Neuron (in vitro differentiated cells): ENCODE measurements around the gene ZNF423.

Experiments
- H2AFZ ChIP-seq: one replicate; pipeline ENCODE4 v1.6.1; 2013; ENCODE audit warnings: low read depth, mild to moderate bottlenecking, inconsistent platforms, low read length, moderate library complexity
- H3K27me3 ChIP-seq: one replicate; pipeline ENCODE4 v1.6.1; 2013; ENCODE audit warnings: low read length; ENCODE audit not compliant: insufficient read depth
- H3K36me3 ChIP-seq: one replicate; pipeline ENCODE4 v1.6.1; 2013; ENCODE audit warnings: low read length; ENCODE audit not compliant: insufficient read depth
- H3K4me1 ChIP-seq: one replicate; pipeline ENCODE4 v1.6.1; 2013; ENCODE audit warnings: low read length; ENCODE audit not compliant: insufficient read depth
- H3K4me3 ChIP-seq: 2 replicates; pipeline ENCODE4 v1.5.1; 2013; ENCODE audit warnings: mild to moderate bottlenecking, low read length, moderate library complexity
- H3K9me3 ChIP-seq: one replicate; pipeline ENCODE4 v1.6.1; 2013; ENCODE audit warnings: low read length

The ZNF423 gene

DNA sequence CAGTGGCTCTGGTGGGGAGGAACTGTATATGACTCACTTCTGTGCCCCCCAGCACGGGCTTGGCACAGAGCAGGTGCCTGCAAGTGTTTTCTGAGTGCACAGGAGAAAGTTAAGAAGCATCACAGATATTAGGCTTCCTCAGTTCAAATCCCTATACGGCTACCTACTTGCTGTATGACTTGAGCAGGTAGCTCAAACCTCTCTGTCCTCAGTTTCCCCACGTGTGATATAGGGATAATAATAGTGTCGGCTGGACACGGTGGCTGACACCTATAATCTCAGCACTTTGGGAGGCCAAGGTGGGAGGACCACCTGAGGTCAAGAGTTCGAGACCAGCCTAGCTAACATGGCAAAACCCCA is 386.6 kb downstream of the ZNF423 start:
- Histone ChIP-seq H3K9me3 (no peaks in the 10 kb centered on the region), H3K36me3 (no peaks in the 10 kb centered on the region), H3K27me3 (no peaks in the 10 kb centered on the region), H3K4me3 (no peak overlapping the region), H3K4me1 (no peaks in the 10 kb centered on the region), H2AFZ (no peak overlapping the region)

- H3K4me1 ChIP-seq: peaks cover under 1% of the 10 kb centered on the region
- H3K9me3 ChIP-seq: no peaks in the 10 kb centered on the region
- no peaks in the 10 kb centered on the region for H3K27me3 ChIP-seq
- H3K36me3 ChIP-seq: no peaks in the 10 kb centered on the region
- no peak overlapping the region for H2AFZ ChIP-seq
- no peak overlapping the region for H3K4me3 ChIP-seq
Measured at GRCh38 chr16:49468611-49469310, 387.2 kb downstream of the ZNF423 start.

- Histone ChIP-seq H3K9me3 (no peaks in the 10 kb centered on the region), H3K27me3 (no peaks in the 10 kb centered on the region), H3K4me1 (peaks cover 11% of the 10 kb centered on the region), H2AFZ (no peak overlapping the region), H3K36me3 (no peaks in the 10 kb centered on the region), H3K4me3 (no peak overlapping the region)
Measured at GRCh38 chr16:49467540-49468372, 388.2 kb downstream of the ZNF423 start.

GRCh38 chr16:49466881-49467280 is 389.0 kb downstream of the ZNF423 start:
- H3K27me3 ChIP-seq: no peaks in the 10 kb centered on the region
- H3K4me1 ChIP-seq: peaks cover 15% of the 10 kb centered on the region
- H2AFZ ChIP-seq: no peak overlapping the region

GRCh38 chr16:49466529-49466831 is 389.4 kb downstream of the ZNF423 start:
- Histone ChIP-seq H3K9me3 (no peaks in the 10 kb centered on the region), H3K4me1 (peaks cover 15% of the 10 kb centered on the region), H3K36me3 (no peaks in the 10 kb centered on the region), H3K4me3 (no peak overlapping the region), H3K27me3 (no peaks in the 10 kb centered on the region), H2AFZ (no peak overlapping the region)

More at GRCh38 chr16:49466881-49467280, 389.0 kb downstream of the ZNF423 start:
- H3K9me3 ChIP-seq: no peaks in the 10 kb centered on the region
- no peak overlapping the region for H3K4me3 ChIP-seq
- no peaks in the 10 kb centered on the region for H3K36me3 ChIP-seq

DNA sequence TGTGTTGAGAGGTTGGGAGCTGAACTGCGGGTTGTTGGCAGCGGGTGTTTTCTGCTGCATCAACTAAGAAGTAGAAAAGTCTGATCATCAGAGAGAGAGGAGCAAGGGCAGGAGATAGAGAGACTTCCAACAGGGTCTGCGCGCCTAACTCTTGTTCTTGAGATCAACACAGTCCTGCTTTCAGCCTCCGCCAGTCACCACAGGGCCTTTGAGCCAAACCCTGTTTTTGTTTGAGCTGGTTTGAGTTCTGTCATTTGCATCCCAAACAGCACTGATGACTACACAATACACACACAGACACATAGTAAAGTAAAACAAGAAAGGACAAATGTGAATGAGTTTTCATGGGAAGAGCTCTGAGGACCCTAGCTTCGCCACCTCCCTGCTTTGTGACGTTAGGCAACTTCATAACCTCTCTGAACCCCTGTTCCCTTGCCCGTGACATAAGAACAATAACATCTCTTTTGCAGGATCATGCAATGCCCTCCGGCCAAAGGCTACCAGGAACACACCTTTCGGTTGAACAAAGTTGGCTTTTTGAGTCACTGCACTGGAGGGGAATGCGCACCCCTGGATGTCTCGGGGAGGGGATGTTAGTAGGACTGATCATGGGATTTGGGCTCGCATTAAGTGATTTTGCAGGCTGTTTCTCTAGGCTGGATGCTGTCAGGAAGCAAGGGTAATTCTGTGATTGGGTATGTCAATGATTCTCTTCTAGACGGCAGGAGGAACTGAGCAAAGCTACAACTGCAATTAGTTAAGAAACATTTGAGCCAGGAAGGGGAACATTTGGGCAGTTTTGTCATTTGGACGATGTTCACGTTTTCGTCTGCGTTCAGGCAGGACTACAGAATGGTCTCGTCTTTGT is 390.0 kb downstream of the ZNF423 start:
- no peaks in the 10 kb centered on the region for H3K9me3 ChIP-seq
- H3K4me1 ChIP-seq: peaks cover 15% of the 10 kb centered on the region
- no peaks in the 10 kb centered on the region for H3K36me3 ChIP-seq
- no peak overlapping the region for H3K4me3 ChIP-seq
- no peak overlapping the region for H2AFZ ChIP-seq
- no peaks in the 10 kb centered on the region for H3K27me3 ChIP-seq

DNA sequence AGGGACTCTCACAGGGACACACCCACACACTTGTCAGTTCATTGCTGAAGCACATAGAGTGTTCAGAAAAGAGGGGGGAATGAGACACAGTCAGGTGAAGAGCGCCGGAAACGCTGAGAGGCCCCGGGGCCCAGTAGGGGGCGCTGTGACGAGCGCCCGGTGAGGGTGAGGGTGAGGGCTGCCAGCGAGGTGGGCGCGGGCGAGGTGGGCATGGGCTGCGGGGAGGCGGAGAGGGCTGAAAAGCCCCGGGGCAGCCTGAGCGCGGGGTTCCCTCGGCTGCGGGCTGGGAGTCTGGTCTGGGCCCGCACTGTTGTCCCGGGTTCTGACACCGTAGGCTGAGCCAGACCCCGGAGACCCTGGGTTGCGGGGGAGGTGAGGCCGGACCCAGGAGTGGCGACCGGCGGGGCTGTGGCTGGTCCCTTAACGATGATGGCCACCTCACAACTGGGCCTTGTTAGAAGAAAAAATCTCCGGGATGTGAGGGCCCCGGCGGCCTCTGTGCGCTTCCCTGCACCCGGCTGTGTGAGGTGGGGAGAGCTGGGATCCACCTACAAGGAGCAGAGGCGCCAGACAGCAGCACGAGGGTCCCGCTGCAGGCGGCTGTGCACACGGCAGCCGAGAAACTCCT is 390.9 kb downstream of the ZNF423 start:
- Histone ChIP-seq H3K27me3 (no peaks in the 10 kb centered on the region), H3K4me1 (peaks cover 15% of the 10 kb centered on the region), H3K9me3 (no peaks in the 10 kb centered on the region)

GRCh38 chr16:49464093-49464492 is 391.8 kb downstream of the ZNF423 start:
- Histone ChIP-seq H3K36me3 (no peaks in the 10 kb centered on the region), H3K27me3 (no peaks in the 10 kb centered on the region), H2AFZ (no peak overlapping the region), H3K4me1 (peaks cover 15% of the 10 kb centered on the region), H3K4me3 (no peak overlapping the region), H3K9me3 (no peaks in the 10 kb centered on the region)

More for the DNA sequence above, 390.9 kb downstream of the ZNF423 start:
- Histone ChIP-seq H3K36me3 (no peaks in the 10 kb centered on the region), H3K4me3 (no peak overlapping the region), H2AFZ (no peak overlapping the region)

DNA sequence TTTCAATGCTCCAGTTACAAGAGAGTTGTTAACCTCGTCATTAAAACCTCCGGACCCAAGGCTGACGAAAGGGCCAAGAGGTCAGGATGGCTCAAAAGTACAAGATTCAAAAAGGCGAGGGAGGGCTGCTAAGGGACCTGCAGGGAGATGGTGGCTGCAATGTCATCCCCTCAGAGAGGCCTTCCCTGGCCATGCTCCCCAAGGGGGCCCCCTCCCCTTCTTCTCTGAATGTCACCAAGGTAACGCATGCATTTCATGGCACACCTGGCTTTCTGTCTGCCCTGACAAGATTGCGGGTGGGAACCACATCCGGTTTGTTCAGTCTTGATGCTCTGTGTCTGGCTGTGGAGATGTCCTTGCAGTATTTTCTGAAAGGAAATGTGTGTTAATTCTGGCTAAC is 392.4 kb downstream of the ZNF423 start:
- Histone ChIP-seq H3K36me3 (no peaks in the 10 kb centered on the region), H3K27me3 (no peaks in the 10 kb centered on the region), H3K4me1 (peaks cover 15% of the 10 kb centered on the region)

DNA sequence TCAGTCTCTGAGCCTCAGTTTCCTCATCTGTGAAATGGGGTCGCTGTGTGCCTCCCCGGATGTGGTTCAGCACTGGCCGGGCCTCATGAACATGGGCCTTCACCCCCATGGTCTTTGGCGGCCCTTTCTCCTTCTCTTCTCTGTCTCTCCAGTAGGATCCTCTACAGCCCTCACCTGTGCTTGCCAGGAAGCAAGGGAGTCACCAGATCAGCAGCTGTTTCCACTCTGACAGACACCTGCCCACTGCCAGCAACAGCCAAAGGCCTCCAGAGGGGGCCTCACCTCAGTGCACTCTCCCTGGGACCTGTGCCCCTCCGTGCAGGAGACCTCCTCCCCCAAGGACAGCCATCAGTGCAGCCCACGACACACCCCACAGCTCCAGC is 392.9 kb downstream of the ZNF423 start:
- Histone ChIP-seq H3K4me1 (peaks cover 15% of the 10 kb centered on the region), H3K27me3 (no peaks in the 10 kb centered on the region), H3K9me3 (no peaks in the 10 kb centered on the region)

More for the DNA sequence above, 392.4 kb downstream of the ZNF423 start:
- no peak overlapping the region for H3K4me3 ChIP-seq
- H2AFZ ChIP-seq: no peak overlapping the region
- no peaks in the 10 kb centered on the region for H3K9me3 ChIP-seq

DNA sequence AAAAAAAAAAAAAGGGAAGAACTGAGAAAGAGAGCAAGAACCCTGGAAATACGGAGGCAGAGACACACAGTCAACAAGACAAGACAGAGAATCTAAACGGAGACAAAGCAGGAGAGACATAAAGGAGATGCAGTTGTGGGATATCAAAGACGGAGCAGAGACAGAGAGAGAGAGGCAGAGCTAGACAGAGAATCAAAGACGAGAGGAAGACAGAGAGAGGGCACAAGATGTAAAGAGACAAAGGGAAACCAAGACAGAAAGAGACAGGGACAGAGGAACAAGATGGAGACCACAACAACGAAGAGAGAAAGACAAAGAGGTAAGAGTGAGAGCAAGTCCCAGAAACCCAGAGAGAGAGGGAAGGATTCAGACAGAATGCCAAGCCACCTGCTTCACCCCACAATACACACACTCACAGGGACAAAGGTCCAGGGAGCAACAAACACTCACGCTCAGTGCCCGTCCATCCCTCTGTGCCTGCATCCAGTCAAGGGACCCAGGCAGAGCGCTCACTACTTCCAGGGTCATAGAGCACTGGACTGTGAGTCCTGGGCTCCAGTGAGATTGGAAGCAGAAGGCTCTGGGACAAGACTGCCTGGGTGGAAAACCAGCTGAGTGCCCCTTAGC is 393.4 kb downstream of the ZNF423 start:
- no peak overlapping the region for H3K4me3 ChIP-seq
- H2AFZ ChIP-seq: no peak overlapping the region
- H3K27me3 ChIP-seq: no peaks in the 10 kb centered on the region
- no peaks in the 10 kb centered on the region for H3K9me3 ChIP-seq
- H3K36me3 ChIP-seq: no peaks in the 10 kb centered on the region
- H3K4me1 ChIP-seq: peaks cover 15% of the 10 kb centered on the region

More for the DNA sequence above, 392.9 kb downstream of the ZNF423 start:
- Histone ChIP-seq H3K4me3 (no peak overlapping the region), H2AFZ (no peak overlapping the region), H3K36me3 (no peaks in the 10 kb centered on the region)

DNA sequence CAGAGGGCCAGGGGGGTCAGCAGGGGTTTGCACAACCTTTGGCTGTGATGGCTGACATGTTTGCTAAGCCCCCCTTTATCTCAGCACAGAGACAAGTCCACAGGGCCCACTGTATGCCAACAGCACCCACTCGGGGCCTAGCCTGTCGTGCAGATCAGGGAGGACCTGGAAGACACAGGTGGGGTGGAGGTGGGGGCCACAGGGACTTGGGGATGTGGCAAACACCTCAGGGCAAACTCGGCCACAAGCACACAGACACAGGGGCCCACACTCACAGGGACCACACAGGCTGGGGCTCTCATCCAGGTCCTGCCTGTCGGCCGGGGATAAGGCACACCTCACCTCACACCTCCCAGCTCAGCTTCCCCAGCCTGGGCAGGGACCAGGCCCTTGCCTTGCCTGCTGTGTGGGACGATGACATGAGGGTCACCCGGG is 394.4 kb downstream of the ZNF423 start:
- Histone ChIP-seq H3K4me1 (peaks cover 15% of the 10 kb centered on the region), H3K4me3 (no peak overlapping the region), H3K36me3 (no peaks in the 10 kb centered on the region), H3K27me3 (peaks cover 3% of the 10 kb centered on the region), H2AFZ (no peak overlapping the region), H3K9me3 (no peaks in the 10 kb centered on the region)
